ENCODE measurements around the gene KCNH1. TPM values are rescaled to one million over a fixed set of nuclear protein-coding genes. Genes with fewer than 3 reads are reported as not detected.

The KCNH1 gene
- total RNA-seq, 1 donor from 2014 or later, result 15.5 TPM

GRCh38 chr1:211033921-211034525 is 99.9 kb downstream of the KCNH1 start:
- H3K9me3 Mint-ChIP-seq (ENCODE audit: unreplicated experiment), result peaks cover 8% of the 10 kb centered on the region
- Histone ChIP-seq H3K4me1 (ENCODE audit: insufficient read depth, low read length) (peaks cover 20% of the 10 kb centered on the region), H3K4me3 (ENCODE audit: insufficient read depth, low read depth, low read length) (no peak overlapping the region), H3K4me2 (ENCODE audit: low read length) (no peak overlapping the region), H3K36me3 (ENCODE audit: insufficient read depth, low read length) (no peaks in the 10 kb centered on the region), H3K27me3 (ENCODE audit: insufficient read depth, low read length) (no peaks in the 10 kb centered on the region), H3K27ac (ENCODE audit: low read depth, low read length) (no peak overlapping the region), H4K20me1 (ENCODE audit: insufficient read depth, low read length) (no peaks in the 10 kb centered on the region), H3K9me3 (ENCODE audit: insufficient read depth, low read depth, low read length) (no peaks in the 10 kb centered on the region), H2AFZ (ENCODE audit: low read depth, low read length) (no peak overlapping the region), H3K79me2 (ENCODE audit: insufficient read depth, low read length) (no peaks in the 10 kb centered on the region), H3K9ac (ENCODE audit: low read length) (no peak overlapping the region)
- peaks cover 24% of the 10 kb centered on the region for H3K4me1 Mint-ChIP-seq (ENCODE audit: low read depth, unreplicated experiment)
- FAIRE-seq, result no peak
- no peak overlapping the region for H3K27ac Mint-ChIP-seq (ENCODE audit: unreplicated experiment)
- TF ChIP-seq, protein P1, sequence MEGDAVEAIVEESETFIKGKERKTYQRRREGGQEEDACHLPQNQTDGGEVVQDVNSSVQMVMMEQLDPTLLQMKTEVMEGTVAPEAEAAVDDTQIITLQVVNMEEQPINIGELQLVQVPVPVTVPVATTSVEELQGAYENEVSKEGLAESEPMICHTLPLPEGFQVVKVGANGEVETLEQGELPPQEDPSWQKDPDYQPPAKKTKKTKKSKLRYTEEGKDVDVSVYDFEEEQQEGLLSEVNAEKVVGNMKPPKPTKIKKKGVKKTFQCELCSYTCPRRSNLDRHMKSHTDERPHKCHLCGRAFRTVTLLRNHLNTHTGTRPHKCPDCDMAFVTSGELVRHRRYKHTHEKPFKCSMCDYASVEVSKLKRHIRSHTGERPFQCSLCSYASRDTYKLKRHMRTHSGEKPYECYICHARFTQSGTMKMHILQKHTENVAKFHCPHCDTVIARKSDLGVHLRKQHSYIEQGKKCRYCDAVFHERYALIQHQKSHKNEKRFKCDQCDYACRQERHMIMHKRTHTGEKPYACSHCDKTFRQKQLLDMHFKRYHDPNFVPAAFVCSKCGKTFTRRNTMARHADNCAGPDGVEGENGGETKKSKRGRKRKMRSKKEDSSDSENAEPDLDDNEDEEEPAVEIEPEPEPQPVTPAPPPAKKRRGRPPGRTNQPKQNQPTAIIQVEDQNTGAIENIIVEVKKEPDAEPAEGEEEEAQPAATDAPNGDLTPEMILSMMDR (IDR thresholded peaks at IDR 0.05; ENCODE audit: insufficient read depth, low read depth, low read length), result no peak
- TF ChIP-seq EZH2 (IDR thresholded peaks at IDR 0.05; ENCODE audit: insufficient read depth, low read length), result no peak
- H3K4me3 Mint-ChIP-seq (ENCODE audit: unreplicated experiment), result no peak overlapping the region
- H3K27me3 Mint-ChIP-seq (ENCODE audit: low read depth, unreplicated experiment), result no peaks in the 10 kb centered on the region
- DNase-seq (ENCODE audit: low read depth), result no peak
- H3K36me3 Mint-ChIP-seq (ENCODE audit: low read depth, unreplicated experiment), result peaks cover 15% of the 10 kb centered on the region

- no peaks in the 10 kb centered on the region for H3K79me2 ChIP-seq (ENCODE audit: insufficient read depth, low read length)
- H3K36me3 ChIP-seq (ENCODE audit: insufficient read depth, low read length), result no peaks in the 10 kb centered on the region
- FAIRE-seq (no peak), DNase-seq (ENCODE audit: low read depth) (no peak)
- H3K9ac ChIP-seq (ENCODE audit: low read length), result no peak overlapping the region
- Mint-ChIP-seq H3K4me1 (ENCODE audit: low read depth, unreplicated experiment) (no peaks in the 10 kb centered on the region), H3K9me3 (ENCODE audit: unreplicated experiment) (no peaks in the 10 kb centered on the region), H3K36me3 (ENCODE audit: low read depth, unreplicated experiment) (peaks cover 3% of the 10 kb centered on the region), H3K4me3 (ENCODE audit: unreplicated experiment) (no peak overlapping the region), H3K27me3 (ENCODE audit: low read depth, unreplicated experiment) (no peaks in the 10 kb centered on the region), H3K27ac (ENCODE audit: unreplicated experiment) (no peak overlapping the region)
- no peak for TF ChIP-seq EZH2 (IDR thresholded peaks at IDR 0.05; ENCODE audit: insufficient read depth, low read length)
- TF ChIP-seq, protein P1 (IDR thresholded peaks at IDR 0.05; ENCODE audit: insufficient read depth, low read depth, low read length), result no peak
- H3K27me3 ChIP-seq (ENCODE audit: insufficient read depth, low read length), result no peaks in the 10 kb centered on the region
- no peak overlapping the region for H2AFZ ChIP-seq (ENCODE audit: low read depth, low read length)
- H3K4me3 ChIP-seq (ENCODE audit: insufficient read depth, low read depth, low read length), result no peak overlapping the region
- H3K4me1 ChIP-seq (ENCODE audit: insufficient read depth, low read length), result no peaks in the 10 kb centered on the region
- no peaks in the 10 kb centered on the region for H4K20me1 ChIP-seq (ENCODE audit: insufficient read depth, low read length)
- H3K27ac ChIP-seq (ENCODE audit: low read depth, low read length), result no peak overlapping the region
- no peaks in the 10 kb centered on the region for H3K9me3 ChIP-seq (ENCODE audit: insufficient read depth, low read depth, low read length)
- H3K4me2 ChIP-seq (ENCODE audit: low read length), result no peak overlapping the region
These were observed 109.0 kb downstream of the KCNH1 start for GRCh38 chr1:211024901-211025300.

GRCh38 chr1:211019266-211019665 is 114.7 kb downstream of the KCNH1 start:
- no peak overlapping the region for H3K4me2 ChIP-seq (ENCODE audit: low read length)
- no peak for TF ChIP-seq EZH2 (IDR thresholded peaks at IDR 0.05; ENCODE audit: insufficient read depth, low read length)
- TF ChIP-seq, protein P1 (IDR thresholded peaks at IDR 0.05; ENCODE audit: insufficient read depth, low read depth, low read length), result no peak
- Mint-ChIP-seq H3K36me3 (ENCODE audit: low read depth, unreplicated experiment) (peaks cover 14% of the 10 kb centered on the region), H3K9me3 (ENCODE audit: unreplicated experiment) (peaks cover 3% of the 10 kb centered on the region), H3K4me1 (ENCODE audit: low read depth, unreplicated experiment) (peaks cover 12% of the 10 kb centered on the region), H3K27me3 (ENCODE audit: low read depth, unreplicated experiment) (no peaks in the 10 kb centered on the region), H3K27ac (ENCODE audit: unreplicated experiment) (no peak overlapping the region), H3K4me3 (ENCODE audit: unreplicated experiment) (no peak overlapping the region)
- no peak overlapping the region for H2AFZ ChIP-seq (ENCODE audit: low read depth, low read length)
- H3K27ac ChIP-seq (ENCODE audit: low read depth, low read length), result no peak overlapping the region
- H3K27me3 ChIP-seq (ENCODE audit: insufficient read depth, low read length), result no peaks in the 10 kb centered on the region
- no peak for DNase-seq (ENCODE audit: low read depth)
- no peak overlapping the region for H3K9ac ChIP-seq (ENCODE audit: low read length)
- H3K4me3 ChIP-seq (ENCODE audit: insufficient read depth, low read depth, low read length), result no peak overlapping the region
- no peaks in the 10 kb centered on the region for H3K4me1 ChIP-seq (ENCODE audit: insufficient read depth, low read length)
- no peak for FAIRE-seq
- H3K36me3 ChIP-seq (ENCODE audit: insufficient read depth, low read length), result no peaks in the 10 kb centered on the region
- no peaks in the 10 kb centered on the region for H3K79me2 ChIP-seq (ENCODE audit: insufficient read depth, low read length)
- H3K9me3 ChIP-seq (ENCODE audit: insufficient read depth, low read depth, low read length), result no peaks in the 10 kb centered on the region
- no peaks in the 10 kb centered on the region for H4K20me1 ChIP-seq (ENCODE audit: insufficient read depth, low read length)

Data from astrocyte (in vitro differentiated cells and primary cell).